Spinal cord (tissue), 10 donors: Measurements from ENCODE around the gene OR51B5. TPM values are rescaled to one million over a fixed set of nuclear protein-coding genes. Genes with fewer than 3 reads are reported as not detected.
"Not testable (repeated sequence)": the region's sequence is repeated elsewhere in the genome, so short reads cannot be mapped to it uniquely, and the experiment has no call there.

Experiments
- DNase-seq, 6 donors: peaks; one replicate each; pipeline versions ENCODE4 v3.0.0 to v3.0.0-alpha.2; 2013 to 2015; ENCODE audit warnings: low spot score in 6 of 6, low read depth in 4 of 6
- H3K27ac ChIP-seq: one replicate; pipeline ENCODE4 v1.5.1; 2013; ENCODE audit warnings: low read depth, low read length, control low read depth
- H3K27me3 ChIP-seq: one replicate; pipeline ENCODE4 v1.6.1; 2013; ENCODE audit warnings: low read length; ENCODE audit not compliant: control insufficient read depth, insufficient read depth
- H3K36me3 ChIP-seq: one replicate; pipeline ENCODE4 v1.6.1; 2013; ENCODE audit warnings: low read length; ENCODE audit not compliant: control insufficient read depth, insufficient read depth
- H3K4me1 ChIP-seq: one replicate; pipeline ENCODE4 v1.6.1; 2013; ENCODE audit warnings: low read length; ENCODE audit not compliant: control insufficient read depth, insufficient read depth
- H3K4me3 ChIP-seq: one replicate; pipeline ENCODE4 v1.5.1; 2013; ENCODE audit warnings: low read depth, low read length, control low read depth
- H3K9me3 ChIP-seq: one replicate; pipeline ENCODE4 v1.6.1; 2013; ENCODE audit warnings: low read length; ENCODE audit not compliant: control insufficient read depth, insufficient read depth
- WGBS: methylation state at CpG from one replicate; pipeline ENCODE4 v1.1.5; 2013; ENCODE audit warnings: missing lambda C conversion rate; ENCODE audit not compliant: insufficient coverage; 5-methylcytosine and 5-hydroxymethylcytosine counted together
- polyA plus RNA-seq, 2 donors: library from polyadenylated mRNA; unstranded; fragments of 120-200 nt; gene quantifications; one replicate each; pipeline ENCODE4 v1.2.1, GENCODE V29; 2013; ENCODE audit not compliant: insufficient read length in 2 of 2
- total RNA-seq, 2 donors: library from RNA; depleted of rRNA in 1 of 2; stranded (reverse); fragments of 120-200 nt in 1 of 2; fragments of >200 nt in 1 of 2; gene quantifications; one replicate each; pipeline versions ENCODE4 v1.2.3 to v1.2.4, GENCODE V29; 2013 to 2014
- donor health status: healthy.

The OR51B5 gene
- total and polyA plus RNA-seq, 4 donors = 0.33 to 1.7 (median 0.99) TPM; not detected in 1

DNA sequence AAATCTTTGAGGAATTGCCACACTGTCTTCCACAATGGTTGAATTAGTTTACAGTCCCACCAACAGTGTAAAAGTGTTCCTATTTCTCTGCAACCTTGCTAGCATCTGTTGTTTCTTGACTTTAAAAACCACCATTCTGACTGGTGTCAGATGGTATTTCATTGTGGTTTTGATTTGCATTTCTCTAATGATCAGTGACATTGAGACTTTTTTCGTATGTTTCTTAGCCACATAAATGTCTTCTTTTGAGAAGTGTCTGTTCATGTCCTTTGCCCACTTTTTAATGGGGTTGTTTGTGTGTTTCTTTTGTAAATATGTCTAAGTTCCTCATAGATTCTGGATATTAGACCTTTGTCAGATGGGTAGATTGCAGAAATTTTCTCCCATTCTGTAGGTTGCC lies 6.1 kb downstream of the OR51B5 start:
- H3K27me3 ChIP-seq, H3K36me3 ChIP-seq, H3K27ac ChIP-seq, H3K4me1 ChIP-seq, DNase-seq, H3K4me3 ChIP-seq, H3K9me3 ChIP-seq: not testable (repeated sequence)
- WGBS = 80% methylated on average over 1 of the region's 1 CpG

GRCh38 chr11:5336331-5336730 lies 7.0 kb downstream of the OR51B5 start:
- Histone ChIP-seq H3K4me3 (no peak overlapping the region), H3K9me3 (no peaks in the 10 kb centered on the region), H3K27me3 (no peaks in the 10 kb centered on the region), H3K27ac (no peak overlapping the region), H3K36me3 (no peaks in the 10 kb centered on the region), H3K4me1 (no peaks in the 10 kb centered on the region)
- DNase-seq = no peak

GRCh38 chr11:5335170-5335569 lies 8.2 kb downstream of the OR51B5 start:
- H3K4me1 ChIP-seq = no peaks in the 10 kb centered on the region
- DNase-seq = no peak
- WGBS = no CpG with 5 or more reads among the region's 1 CpG
- H3K27ac ChIP-seq = no peak overlapping the region
- no peak overlapping the region for H3K4me3 ChIP-seq
- H3K9me3 ChIP-seq = no peaks in the 10 kb centered on the region
- no peaks in the 10 kb centered on the region for H3K27me3 ChIP-seq
- H3K36me3 ChIP-seq = no peaks in the 10 kb centered on the region

DNA sequence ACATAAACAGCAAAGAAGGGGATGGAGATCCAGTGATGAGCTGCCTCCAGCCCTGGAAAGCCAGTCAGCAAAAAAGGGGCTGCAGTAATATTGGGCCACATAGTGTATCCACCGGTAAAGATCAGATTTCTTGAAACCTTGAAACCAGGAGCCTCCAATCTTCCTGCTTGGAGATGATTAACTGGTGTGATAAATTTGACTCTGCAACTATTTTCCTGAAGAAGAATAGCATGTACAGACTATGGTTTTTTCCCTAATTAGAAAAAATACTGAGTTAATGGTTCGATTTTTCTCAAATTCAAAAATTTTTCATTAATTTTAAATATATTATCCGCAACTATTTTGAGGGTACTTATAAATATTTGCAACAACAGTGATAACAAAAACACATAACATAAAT lies 19.1 kb downstream of the OR51B5 start, which contains the start of gene OR51B2:
Gene OR51B2, minus strand, starts transcription at position 101 of the 400 bp plus-strand sequence. Its CDS starts 0 bp downstream, at position 101.
- no peaks in the 10 kb centered on the region for H3K4me1 ChIP-seq
- H3K27me3 ChIP-seq = no peaks in the 10 kb centered on the region
- WGBS = no CpG with 5 or more reads among the region's 3 CpGs
- H3K4me3 ChIP-seq = no peak within 1 kb of the TSS
- no peaks in the 10 kb centered on the region for H3K9me3 ChIP-seq
- H3K36me3 ChIP-seq = no peaks in the 10 kb centered on the region
- DNase-seq = no peak
- no peak within 1 kb of the TSS for H3K27ac ChIP-seq

GRCh38 chr11:5317292-5317691 lies 26.0 kb downstream of the OR51B5 start:
- Histone ChIP-seq H3K27ac (no peak overlapping the region), H3K4me3 (no peak overlapping the region), H3K9me3 (no peaks in the 10 kb centered on the region), H3K36me3 (no peaks in the 10 kb centered on the region), H3K4me1 (no peaks in the 10 kb centered on the region), H3K27me3 (no peaks in the 10 kb centered on the region)
- DNase-seq = no peak
- no CpG with 5 or more reads among the region's 5 CpGs for WGBS

DNA sequence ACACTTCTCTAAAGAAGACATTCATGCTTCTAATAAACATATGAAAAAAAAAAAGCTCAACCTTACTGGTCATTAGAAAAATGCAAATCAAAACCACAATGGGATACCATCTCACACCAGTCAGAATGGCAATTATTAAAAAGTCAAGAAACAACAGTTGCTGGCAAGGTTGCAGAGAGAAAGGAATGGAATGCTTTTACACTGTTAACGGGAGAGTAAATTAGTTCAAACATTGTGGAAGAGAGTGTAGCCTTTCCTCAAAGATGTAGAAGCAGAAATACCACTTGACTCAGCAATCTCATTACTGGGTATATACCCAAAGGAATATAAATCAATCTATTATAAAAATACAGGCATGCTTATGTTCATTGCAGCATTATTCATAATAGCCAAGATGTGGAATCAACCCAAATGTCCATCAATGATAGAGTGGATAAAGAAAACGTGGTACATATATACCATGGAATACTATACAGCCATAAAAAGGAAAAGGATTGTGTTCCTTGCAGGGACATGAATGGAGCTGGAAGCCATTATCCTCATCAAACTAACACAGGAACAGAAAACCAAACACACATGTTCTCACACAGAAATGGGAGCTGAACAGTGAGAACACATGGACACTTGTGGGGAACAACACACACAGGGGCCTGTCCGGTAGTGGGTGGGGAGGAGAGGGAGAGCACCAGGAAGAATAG lies 29.8 kb downstream of the OR51B5 start:
- H3K36me3 ChIP-seq, H3K4me1 ChIP-seq, H3K9me3 ChIP-seq, H3K27me3 ChIP-seq, H3K27ac ChIP-seq, DNase-seq, H3K4me3 ChIP-seq: not testable (repeated sequence)
- no CpG with 5 or more reads among the region's 3 CpGs for WGBS

GRCh38 chr11:5310423-5310822 lies 32.9 kb downstream of the OR51B5 start:
- Histone ChIP-seq H3K4me3 (no peak overlapping the region), H3K36me3 (no peaks in the 10 kb centered on the region), H3K27me3 (no peaks in the 10 kb centered on the region), H3K4me1 (no peaks in the 10 kb centered on the region), H3K27ac (no peak overlapping the region), H3K9me3 (no peaks in the 10 kb centered on the region)
- no CpG with 5 or more reads among the region's 1 CpG for WGBS
- DNase-seq = no peak

DNA sequence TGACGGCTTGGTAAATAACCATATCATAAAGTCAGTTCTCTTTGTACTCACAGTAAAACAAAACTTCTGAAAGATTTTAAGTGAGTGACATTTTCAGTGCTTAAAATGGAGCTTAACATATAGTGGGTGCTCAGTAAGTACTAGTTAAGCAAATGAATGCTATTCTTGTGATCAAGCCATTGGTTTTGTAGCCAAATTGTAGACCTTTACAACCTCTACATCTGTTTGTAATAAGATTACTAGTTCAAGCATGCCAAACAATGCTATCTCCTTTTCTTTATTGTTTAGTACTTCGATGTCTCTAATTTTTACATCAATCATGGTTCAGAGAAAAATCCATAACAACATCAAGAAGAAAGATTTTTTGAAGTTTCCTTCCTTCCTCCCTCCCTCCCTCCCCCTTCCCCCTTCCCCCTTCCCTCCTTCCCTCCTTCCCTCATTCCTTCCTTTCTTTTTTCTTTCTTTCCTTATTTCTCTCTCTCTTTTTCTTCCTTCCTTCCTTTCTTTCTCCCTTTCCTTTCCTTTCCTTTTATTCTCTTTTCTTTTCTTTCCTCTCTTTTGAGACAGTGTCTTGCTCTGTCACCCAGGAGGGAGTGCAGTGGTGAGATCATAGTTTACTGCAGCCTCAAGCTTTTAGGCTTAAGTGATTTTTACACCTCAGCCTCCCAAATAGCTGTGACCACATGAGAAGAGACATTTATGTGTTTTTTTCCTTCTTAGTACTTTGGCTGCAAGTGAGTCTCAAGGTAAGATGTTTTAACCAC lies 35.9 kb downstream of the OR51B5 start:
- Histone ChIP-seq H3K4me3 (no peak overlapping the region), H3K9me3 (no peaks in the 10 kb centered on the region), H3K27ac (no peak overlapping the region), H3K36me3 (no peaks in the 10 kb centered on the region), H3K27me3 (no peaks in the 10 kb centered on the region), H3K4me1 (no peaks in the 10 kb centered on the region)
- no CpG with 5 or more reads among the region's 2 CpGs for WGBS
- no peak for DNase-seq

GRCh38 chr11:5304046-5304445 lies 39.3 kb downstream of the OR51B5 start:
- WGBS = no CpG with 5 or more reads among the region's 1 CpG
- no peak overlapping the region for H3K27ac ChIP-seq
- no peaks in the 10 kb centered on the region for H3K27me3 ChIP-seq
- no peaks in the 10 kb centered on the region for H3K9me3 ChIP-seq
- no peak overlapping the region for H3K4me3 ChIP-seq
- no peak for DNase-seq
- no peaks in the 10 kb centered on the region for H3K4me1 ChIP-seq
- H3K36me3 ChIP-seq = no peaks in the 10 kb centered on the region

DNA sequence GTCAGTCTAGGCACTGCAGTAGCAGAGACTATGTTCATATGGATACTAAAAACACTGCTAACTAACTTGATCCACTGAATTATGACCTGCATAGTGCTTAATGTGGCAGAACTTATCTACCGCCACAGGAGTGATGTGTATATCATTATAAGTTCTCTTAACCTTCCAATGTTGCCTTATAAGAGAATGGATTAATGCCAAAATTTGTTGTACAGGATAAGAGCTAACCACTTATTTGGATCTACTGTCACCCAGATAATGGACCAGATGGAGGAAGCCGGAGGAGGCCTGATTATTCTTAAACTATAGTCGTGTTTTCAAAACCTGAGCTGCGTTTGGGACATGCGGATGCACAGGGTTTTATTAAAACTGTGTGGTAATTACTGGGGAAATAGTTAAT lies 39.7 kb downstream of the OR51B5 start:
- H3K27me3 ChIP-seq = no peaks in the 10 kb centered on the region
- DNase-seq = peak in 1 of 6 donors; percentile 2
- H3K9me3 ChIP-seq = no peaks in the 10 kb centered on the region
- H3K4me1 ChIP-seq = no peaks in the 10 kb centered on the region
- H3K27ac ChIP-seq = no peak overlapping the region
- H3K4me3 ChIP-seq = no peak overlapping the region
- no peaks in the 10 kb centered on the region for H3K36me3 ChIP-seq
- no CpG with 5 or more reads among the region's 5 CpGs for WGBS
